IPS-18c (cell line): ENCODE results near the gene SHFL.
A peak's percentile ranks its signal among the peaks of the same experiment; 100 is the strongest.

Experiments used
- H3K4me3 ChIP-seq: 2 replicates; pipeline ENCODE4 v1.7.0; 2013; ENCODE audit warnings: low read depth, mild to moderate bottlenecking, low read length, moderate library complexity; ENCODE audit not compliant: insufficient read depth
- H3K9me3 ChIP-seq: one replicate; pipeline ENCODE4 v1.6.1; 2013; ENCODE audit warnings: mild to moderate bottlenecking, low read length, moderate library complexity; ENCODE audit not compliant: control insufficient read depth, insufficient read depth

Gene SHFL

GRCh38 chr19:10085641-10086590 lies at the start of gene SHFL:
SHFL (plus strand) TSS chr19:10086317; CDS start chr19:10086428, 111 bp downstream.
- no peaks in the 10 kb centered on the region for H3K9me3 ChIP-seq
- peak within 1 kb of the TSS; percentile 94 for H3K4me3 ChIP-seq

- H3K4me3 ChIP-seq, result no peak overlapping the region
- peaks cover 3% of the 10 kb centered on the region for H3K9me3 ChIP-seq
Observed at GRCh38 chr19:10036601-10037071, 49.5 kb upstream of the SHFL start.

- Histone ChIP-seq H3K9me3 (peaks cover 9% of the 10 kb centered on the region), H3K4me3 (no peak overlapping the region)
Observed at GRCh38 chr19:10037367-10037766, 48.8 kb upstream of the SHFL start.

- Histone ChIP-seq H3K9me3 (peaks cover 13% of the 10 kb centered on the region), H3K4me3 (no peak overlapping the region)
Observed at GRCh38 chr19:10037809-10038208, 48.3 kb upstream of the SHFL start.

- Histone ChIP-seq H3K4me3 (no peak overlapping the region), H3K9me3 (peaks cover 22% of the 10 kb centered on the region)
Observed at GRCh38 chr19:10043286-10043927, 42.7 kb upstream of the SHFL start.

GRCh38 chr19:10044390-10044789 lies 41.7 kb upstream of the SHFL start:
- Histone ChIP-seq H3K9me3 (peaks cover 22% of the 10 kb centered on the region), H3K4me3 (no peak overlapping the region)

GRCh38 chr19:10045371-10045770 lies 40.7 kb upstream of the SHFL start:
- no peak overlapping the region for H3K4me3 ChIP-seq
- H3K9me3 ChIP-seq, result peaks cover 22% of the 10 kb centered on the region

GRCh38 chr19:10049626-10050025 lies 36.5 kb upstream of the SHFL start:
- no peaks in the 10 kb centered on the region for H3K9me3 ChIP-seq
- H3K4me3 ChIP-seq, result no peak overlapping the region

- no peaks in the 10 kb centered on the region for H3K9me3 ChIP-seq
- H3K4me3 ChIP-seq, result no peak overlapping the region
Observed at GRCh38 chr19:10052602-10053360, 33.3 kb upstream of the SHFL start.

- no peaks in the 10 kb centered on the region for H3K9me3 ChIP-seq
- H3K4me3 ChIP-seq, result no peak overlapping the region
Observed at GRCh38 chr19:10061717-10062310, 24.3 kb upstream of the SHFL start.

GRCh38 chr19:10068205-10068604 lies 17.9 kb upstream of the SHFL start:
- no peaks in the 10 kb centered on the region for H3K9me3 ChIP-seq
- no peak overlapping the region for H3K4me3 ChIP-seq

GRCh38 chr19:10069046-10069445 lies 17.1 kb upstream of the SHFL start:
- Histone ChIP-seq H3K4me3 (no peak overlapping the region), H3K9me3 (peaks cover 3% of the 10 kb centered on the region)

GRCh38 chr19:10070730-10071446 lies 15.2 kb upstream of the SHFL start:
- Histone ChIP-seq H3K4me3 (no peak overlapping the region), H3K9me3 (peaks cover 3% of the 10 kb centered on the region)

- no peak overlapping the region for H3K4me3 ChIP-seq
Observed at GRCh38 chr19:10074153-10074552, 12.0 kb upstream of the SHFL start.

GRCh38 chr19:10076535-10076934 lies 9.6 kb upstream of the SHFL start:
- Histone ChIP-seq H3K4me3 (no peak overlapping the region), H3K9me3 (peaks cover 3% of the 10 kb centered on the region)

More at GRCh38 chr19:10074153-10074552, 12.0 kb upstream of the SHFL start:
- peaks cover 3% of the 10 kb centered on the region for H3K9me3 ChIP-seq

- H3K9me3 ChIP-seq, result peaks cover 3% of the 10 kb centered on the region
- no peak overlapping the region for H3K4me3 ChIP-seq
Observed at GRCh38 chr19:10078329-10078728, 7.8 kb upstream of the SHFL start.
